ENCODE measurements around the gene TREML2.

DNA sequence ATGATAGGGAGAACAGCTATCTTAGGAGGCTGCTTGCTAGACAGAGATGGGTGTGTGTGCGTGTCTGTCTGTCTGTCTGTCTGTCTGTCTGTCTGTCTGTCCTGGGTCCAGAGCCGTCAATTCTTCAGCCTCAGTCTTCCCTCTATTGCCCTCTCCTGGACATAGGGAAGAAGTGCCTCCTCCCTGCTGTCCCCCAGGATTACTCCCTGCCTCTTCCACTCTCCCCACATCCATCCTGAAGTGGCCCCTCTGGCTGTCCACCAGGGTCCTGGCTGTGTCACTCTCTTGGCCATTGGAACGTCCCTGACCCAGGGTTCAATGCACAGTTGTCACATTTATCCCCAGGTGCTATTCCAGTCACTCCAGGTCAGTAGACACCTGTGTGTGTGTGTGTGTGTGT lies 10.2 kb downstream of the TREML2 start:
- TF ChIP-seq POLR2A (IDR thresholded peaks at IDR 0.05): no peak
- TF ChIP-seq, protein P1, sequence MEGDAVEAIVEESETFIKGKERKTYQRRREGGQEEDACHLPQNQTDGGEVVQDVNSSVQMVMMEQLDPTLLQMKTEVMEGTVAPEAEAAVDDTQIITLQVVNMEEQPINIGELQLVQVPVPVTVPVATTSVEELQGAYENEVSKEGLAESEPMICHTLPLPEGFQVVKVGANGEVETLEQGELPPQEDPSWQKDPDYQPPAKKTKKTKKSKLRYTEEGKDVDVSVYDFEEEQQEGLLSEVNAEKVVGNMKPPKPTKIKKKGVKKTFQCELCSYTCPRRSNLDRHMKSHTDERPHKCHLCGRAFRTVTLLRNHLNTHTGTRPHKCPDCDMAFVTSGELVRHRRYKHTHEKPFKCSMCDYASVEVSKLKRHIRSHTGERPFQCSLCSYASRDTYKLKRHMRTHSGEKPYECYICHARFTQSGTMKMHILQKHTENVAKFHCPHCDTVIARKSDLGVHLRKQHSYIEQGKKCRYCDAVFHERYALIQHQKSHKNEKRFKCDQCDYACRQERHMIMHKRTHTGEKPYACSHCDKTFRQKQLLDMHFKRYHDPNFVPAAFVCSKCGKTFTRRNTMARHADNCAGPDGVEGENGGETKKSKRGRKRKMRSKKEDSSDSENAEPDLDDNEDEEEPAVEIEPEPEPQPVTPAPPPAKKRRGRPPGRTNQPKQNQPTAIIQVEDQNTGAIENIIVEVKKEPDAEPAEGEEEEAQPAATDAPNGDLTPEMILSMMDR (IDR thresholded peaks at IDR 0.05): no peak
- TF ChIP-seq EP300 (IDR thresholded peaks at IDR 0.05): no peak
- TF ChIP-seq POLR2AphosphoS5 (IDR thresholded peaks at IDR 0.05): no peak

Measured in stomach (tissue), 4 donors.